T-helper 9 cell (primary cell): Measurements from ENCODE around the gene SP140.
"Not testable (repeated sequence)": the region's sequence is repeated elsewhere in the genome, so short reads cannot be mapped to it uniquely, and the experiment has no call there.

Experiments used
- DNase-seq: peaks from one replicate; pipeline ENCODE4 v3.0.0-alpha.2; 2020

Gene SP140

DNA sequence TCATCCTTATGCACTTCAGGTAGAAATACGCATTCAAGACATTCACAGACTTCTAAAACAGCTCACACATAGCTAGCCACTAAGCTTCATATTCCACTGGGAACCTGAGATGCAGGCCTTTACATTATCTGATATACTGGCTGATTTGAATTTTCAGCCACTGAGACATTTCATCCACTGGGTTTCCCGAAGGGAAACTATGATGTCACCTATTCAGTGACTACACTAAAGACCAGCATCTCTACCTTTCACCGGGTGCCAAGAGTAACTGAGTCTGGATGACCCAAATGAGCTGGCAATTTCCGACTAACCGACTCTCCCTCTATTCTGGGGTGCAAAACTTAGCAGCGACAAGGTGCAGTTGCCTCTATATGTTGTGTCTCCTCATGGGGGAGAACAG, 69.7 kb downstream of the SP140 start:
- no peak for DNase-seq

- DNase-seq, result no peak
Measured at GRCh38 chr2:230296917-230297316, 71.4 kb downstream of the SP140 start.

DNA sequence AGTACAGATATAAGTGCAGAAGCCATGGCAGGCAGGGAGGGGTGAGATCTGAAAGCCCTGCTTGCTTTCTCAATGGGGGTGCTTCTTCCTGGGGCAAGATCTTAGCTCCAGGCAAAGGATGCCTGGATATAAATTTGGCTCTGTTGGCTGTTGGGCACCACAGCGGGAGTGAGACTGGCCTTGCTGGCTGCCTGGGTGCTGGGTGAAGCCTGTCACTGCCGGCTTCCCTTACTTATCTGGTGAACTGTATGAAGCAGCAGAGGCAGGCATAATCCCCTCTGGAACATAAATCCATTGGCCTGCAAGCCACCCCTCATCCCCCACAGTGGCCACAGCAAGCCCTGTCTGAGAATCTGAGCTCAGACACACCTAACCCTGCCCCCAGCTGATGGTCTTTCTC, 74.1 kb downstream of the SP140 start:
- DNase-seq, result no peak

DNA sequence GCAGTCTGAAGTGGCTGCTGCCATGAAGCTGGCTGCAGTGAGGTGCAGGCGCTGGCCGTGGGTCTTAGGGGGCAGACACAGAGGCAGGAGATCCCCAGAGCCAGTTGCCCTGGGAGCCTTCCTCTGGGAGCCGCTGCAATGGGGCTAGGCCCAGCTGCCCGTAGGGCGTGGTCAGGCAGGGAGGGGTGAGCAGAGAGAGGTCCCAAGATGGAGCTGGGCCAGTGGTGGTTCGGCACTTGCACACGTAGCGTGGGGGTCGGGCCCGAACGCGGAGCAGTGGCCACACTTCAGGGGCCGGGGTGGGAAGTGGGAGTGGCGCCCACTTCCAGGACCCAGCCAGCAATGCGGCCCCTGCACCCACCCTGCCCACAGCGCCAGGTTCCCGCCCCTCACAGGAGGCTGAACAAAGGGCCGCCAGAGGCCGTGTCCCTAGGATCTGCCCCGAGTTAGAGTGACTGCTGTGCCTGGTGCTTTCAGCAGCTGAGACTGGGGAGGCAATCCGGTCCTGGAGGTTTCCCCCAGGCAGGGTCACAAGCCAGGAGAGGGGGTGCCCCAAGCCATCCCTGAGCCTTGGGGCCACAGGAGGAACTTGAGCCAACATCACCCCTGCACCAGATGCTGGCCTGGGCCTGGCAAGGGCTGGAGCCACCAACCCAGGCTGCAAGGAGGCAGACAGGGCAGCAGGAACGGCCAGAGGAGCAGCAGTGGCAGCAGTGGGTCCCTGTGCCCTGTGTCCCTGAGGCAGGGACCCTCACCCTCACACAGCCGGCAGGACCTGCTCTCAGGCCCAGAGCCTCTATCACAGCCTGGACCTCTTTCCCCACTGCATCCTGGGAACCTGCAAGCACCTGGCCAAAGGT, 80.1 kb downstream of the SP140 start:
- no peak for DNase-seq

- DNase-seq, result no peak
Measured at GRCh38 chr2:230306474-230306873, 80.9 kb downstream of the SP140 start.

GRCh38 chr2:230307485-230307884, 81.9 kb downstream of the SP140 start:
- no peak for DNase-seq

DNA sequence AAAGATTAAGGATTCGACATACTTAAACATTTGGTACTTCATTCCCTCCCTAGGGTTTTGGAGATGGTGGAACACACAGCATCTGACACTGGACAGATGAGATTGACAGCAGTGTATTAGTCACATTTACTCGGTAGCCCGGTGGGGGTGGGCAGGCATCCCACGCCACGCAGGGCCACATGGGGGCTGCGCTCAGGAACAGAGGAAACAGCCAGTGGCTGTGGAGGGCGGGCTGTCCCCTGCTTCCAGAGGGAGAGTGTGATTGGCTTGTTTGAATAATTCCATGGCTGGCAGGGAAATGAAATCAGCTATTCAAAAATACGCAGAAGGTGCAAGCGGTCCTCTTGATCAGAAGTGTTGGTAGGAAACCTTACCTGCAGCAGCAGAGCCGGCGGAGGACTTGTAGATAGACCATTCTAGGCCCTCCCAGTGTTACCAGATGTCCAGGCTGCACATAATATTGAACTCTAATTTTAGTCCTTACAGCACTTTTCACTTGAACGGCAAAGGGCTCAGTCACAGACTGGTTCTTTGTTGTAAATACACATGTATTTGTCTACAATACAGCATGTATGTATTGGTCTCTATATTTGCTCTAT, 83.0 kb downstream of the SP140 start:
- no peak for DNase-seq

DNA sequence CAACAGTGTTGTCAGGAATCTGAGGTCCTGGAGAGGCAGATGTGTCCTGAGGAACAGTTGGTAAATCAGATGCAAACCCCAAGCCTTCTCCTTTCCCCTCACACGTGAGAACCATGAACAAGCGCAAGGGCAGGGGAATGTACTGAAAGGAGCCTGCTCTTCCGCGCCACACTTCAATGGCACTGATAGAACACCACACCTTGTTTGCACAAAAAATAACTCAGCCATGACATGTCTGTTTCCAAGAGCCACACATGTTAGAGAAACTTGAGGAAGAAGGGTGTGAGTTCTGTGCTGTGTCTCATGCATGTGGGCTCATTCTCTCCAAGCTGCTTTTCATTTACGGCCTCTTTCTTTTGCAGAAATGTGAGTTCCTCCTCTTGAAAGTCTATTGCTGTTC, 85.3 kb downstream of the SP140 start:
- DNase-seq, result not testable (repeated sequence)

GRCh38 chr2:230311634-230312033, 86.1 kb downstream of the SP140 start:
- not testable (repeated sequence) for DNase-seq

GRCh38 chr2:230312638-230313037, 87.1 kb downstream of the SP140 start:
- DNase-seq, result no peak

DNA sequence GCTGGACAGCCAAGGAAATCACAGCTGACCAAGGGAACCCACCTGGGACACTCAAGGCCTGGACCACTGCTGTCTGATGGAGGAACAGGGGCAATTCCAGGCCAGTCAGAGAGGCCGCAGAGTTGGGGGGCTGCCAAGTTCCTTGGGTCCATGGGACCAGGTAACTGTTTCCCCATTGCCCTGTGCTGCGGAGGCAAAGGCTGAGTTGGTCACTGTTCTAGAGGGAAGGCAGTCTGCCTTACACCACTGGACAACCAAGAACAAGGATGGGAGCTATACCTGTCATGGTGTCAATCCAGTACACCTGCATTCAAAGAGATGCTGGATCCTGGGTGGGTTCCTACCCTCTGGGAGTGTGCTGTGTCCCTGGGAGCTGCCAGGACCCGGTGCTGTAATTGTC, 91.8 kb downstream of the SP140 start:
- DNase-seq, result no peak

- no peak for DNase-seq
Measured at GRCh38 chr2:230318190-230319121, 92.9 kb downstream of the SP140 start.

DNA sequence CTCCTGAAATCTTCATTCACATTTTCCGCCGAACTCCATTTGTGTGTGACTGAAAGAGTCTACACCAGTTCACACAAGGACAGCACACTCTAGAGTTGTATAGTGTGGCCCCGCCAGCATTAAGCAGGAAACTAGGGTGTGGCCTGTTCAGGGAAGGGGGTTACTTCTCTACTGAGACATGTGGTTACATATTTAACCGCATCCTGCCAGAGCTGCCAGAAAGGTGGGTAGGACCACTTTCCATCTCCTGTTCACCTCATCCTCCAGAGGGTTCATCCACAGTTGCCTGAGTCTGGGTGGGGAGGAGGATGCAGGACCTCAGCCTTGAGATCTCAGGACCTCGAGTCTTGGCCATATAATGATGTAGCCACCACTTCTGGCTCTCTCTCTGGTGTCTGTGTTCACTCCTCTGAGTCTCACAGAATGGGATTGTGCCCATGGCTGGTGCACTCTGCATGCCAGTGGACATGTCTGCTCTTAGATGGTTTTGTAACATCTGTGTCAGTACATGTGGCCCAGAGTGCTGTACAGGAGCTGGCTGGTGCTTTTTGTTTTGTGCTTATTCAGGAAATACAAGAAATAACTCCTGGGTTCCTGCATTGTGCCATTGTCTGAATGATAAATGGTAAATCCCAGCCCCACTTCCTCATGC, 93.8 kb downstream of the SP140 start:
- peak; percentile 38 for DNase-seq

DNA sequence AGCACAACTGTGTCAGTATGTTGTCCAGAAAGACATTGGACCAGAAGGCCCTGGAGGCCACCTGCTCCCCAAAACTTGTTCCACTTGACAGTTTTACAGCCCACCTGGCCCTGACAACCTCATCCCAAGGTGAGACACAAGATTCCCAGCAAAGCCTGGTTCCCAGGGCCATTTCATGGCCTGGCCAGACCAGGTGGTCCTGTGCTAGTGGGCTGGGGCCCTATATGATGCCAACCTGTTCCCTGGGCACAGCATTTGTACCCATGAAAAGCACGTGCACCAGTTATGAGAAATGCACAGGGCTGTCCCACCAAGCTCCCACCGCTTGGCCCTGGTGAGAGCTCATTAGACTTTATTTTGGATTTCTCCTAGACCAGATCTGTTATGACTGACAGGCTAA, 95.5 kb downstream of the SP140 start:
- no peak for DNase-seq

DNA sequence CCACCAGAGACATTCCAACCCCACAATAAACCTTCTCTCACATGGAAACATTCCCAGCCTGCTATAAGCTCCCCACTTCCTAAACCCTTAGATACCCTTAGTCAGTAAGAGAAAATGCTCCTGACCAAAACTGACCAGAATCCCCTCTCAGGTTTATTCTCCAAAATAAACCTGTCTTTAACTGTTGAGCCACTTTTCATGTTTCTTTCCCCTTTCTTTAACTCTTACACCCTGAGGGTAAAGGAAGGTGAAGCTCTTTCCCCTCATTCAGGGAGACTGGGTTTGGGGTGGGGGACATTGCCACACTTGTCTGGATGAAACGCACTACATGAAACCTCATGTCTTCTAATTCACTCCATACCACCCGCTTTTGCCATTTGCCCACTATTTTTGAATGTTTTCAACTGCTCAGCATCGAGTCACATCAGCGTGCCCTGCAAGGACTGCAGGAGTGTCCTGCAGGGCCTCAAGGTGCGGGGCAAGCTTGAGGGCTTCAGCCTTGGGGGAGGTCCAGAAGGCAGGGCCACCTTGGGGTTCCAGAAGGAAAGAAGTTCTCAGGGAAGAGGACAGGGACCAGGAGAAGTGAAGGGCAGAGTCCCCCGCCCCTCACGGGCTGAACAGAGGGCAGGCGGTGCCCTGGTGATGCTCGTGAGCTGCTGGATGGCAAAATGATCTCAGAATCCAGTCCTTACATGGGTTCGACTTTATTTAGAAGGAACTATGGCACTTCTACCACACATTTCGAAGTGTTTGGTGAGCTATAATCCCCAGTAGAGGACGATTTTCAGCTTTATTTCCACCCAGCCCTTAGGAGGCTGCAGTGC, 97.2 kb downstream of the SP140 start:
- DNase-seq, result no peak

DNA sequence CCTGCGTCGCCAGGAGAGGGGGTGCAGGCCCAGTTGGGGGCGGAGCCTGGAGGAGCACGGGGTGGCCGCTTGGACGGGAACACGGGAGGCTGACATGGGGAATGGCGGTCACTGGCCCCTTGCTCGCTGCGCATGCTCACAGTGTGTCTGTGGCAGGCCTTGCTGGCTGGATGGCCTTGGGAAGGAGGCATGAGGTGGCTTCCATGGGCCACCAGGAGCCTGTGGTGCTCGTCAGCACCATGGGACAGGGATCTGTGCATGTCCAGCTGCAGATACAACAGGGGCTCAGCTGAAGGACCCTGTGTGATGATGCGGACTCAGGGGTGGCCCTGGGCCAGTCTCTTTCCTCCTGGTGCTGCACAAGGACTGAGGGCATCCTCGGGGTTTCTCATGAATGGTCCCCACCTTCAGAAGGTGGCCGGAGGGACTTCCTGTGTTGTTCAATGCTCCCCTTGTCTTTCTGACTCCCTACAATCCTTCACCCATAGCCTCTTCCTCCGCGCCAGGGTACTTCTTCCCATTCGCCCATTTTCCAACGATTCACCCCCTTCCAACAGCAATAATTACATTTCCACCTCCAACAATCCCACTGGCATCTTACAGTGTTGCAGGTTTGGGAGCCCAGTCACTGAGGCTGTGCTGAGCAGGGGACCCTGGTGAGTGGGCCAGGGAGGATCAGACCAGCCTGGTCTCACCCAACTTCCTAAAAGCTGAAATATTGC, 98.0 kb downstream of the SP140 start:
- no peak for DNase-seq

- no peak for DNase-seq
Measured at GRCh38 chr2:230324503-230324902, 99.0 kb downstream of the SP140 start.

- no peak for DNase-seq
Measured at GRCh38 chr2:230325316-230326243, 100.0 kb downstream of the SP140 start.

DNA sequence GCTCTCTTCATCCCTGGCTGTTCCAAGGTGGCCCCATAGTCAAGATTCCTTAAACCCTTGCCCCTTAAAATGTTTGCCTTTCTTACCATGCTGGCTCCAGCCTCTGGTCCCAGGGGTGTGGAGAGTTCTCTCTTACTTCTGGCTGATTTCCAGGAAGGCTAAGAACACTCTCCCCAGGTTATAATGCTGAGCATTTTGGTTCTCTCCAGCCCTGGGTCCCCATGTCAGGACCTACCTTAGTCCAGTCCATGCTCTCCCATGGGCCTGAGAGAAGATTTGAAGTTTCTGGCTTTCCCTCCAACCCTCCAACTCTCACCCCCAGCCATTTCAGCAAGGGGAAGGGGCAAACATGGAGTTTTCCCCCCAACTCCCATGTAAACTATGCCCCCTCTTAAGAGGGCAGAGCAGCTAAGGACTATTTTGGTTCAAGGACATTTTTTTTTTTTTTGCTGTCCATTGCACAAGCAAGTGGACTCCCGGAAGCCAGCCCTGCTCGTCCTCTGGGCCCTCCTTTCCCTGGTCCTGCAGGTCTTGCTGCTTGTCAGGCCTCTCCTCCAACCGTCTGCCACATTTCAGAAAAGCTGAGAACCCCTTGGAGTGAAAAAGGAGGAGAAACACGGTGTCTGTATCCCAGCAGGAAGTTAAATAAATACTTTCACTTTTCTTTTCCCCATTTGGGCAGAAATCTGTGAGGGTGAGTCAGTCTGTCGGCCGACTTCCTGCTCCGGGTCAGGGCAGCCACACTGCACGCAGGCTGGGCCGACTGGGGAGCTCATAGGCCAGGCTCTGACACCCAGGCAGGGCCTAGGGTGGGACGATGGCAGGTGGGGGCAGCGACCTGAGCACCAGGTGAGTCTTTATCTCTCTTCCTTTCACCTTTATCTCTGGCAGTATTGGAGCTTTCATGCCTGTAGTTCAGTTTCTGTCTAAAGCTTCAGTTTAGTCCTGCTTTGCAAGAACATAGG, 101.2 kb downstream of the SP140 start, which contains the start of gene SP140L:
TSS of gene SP140L (plus strand) at position 741 of the 965 bp plus-strand sequence. CDS start at position 818, 77 bp downstream.
- peak; percentile 64 for DNase-seq
